ENCODE measurements around the gene RAD51B. TPM values are rescaled to one million over a fixed set of nuclear protein-coding genes. Genes with fewer than 3 reads are reported as not detected.

RAD51B gene
- total RNA-seq, 1 experiment from 2014 or later: 20.0 TPM

GRCh38 chr14:67940486-67941455 is 121.2 kb downstream of the RAD51B start:
- Histone ChIP-seq H3K4me2 (ENCODE audit: low read length) (0 out of 2 replicates have a peak overlapping the region, but pooled peaks have one; percentile 5), H3K27me3 (ENCODE audit: insufficient read depth, low read length) (no peaks in the 10 kb centered on the region), H3K4me3 (replicated peaks in 1 of 2; ENCODE audit: low read depth in 1 of 2, low read length in 2 of 2) (no peak overlapping the region), H3K4me1 (ENCODE audit: control insufficient read depth in 1 of 2, insufficient read depth in 2 of 2, low read length in 2 of 2) (peaks cover 21 to 41% of the 10 kb centered on the region in 2 experiments), H3K27ac (ENCODE audit: low read depth, low read length) (peak overlapping the region; percentile 83), H3K9me2 (ENCODE audit: insufficient read depth) (no peaks in the 10 kb centered on the region), H4K20me1 (ENCODE audit: insufficient read depth) (no peaks in the 10 kb centered on the region), H3K9ac (ENCODE audit: low read length) (no peak overlapping the region), H2AFZ (ENCODE audit: low read depth, low read length, poor library complexity, severe bottlenecking) (no peak overlapping the region), H3K9me3 (ENCODE audit: control insufficient read depth in 1 of 2, insufficient read depth in 1 of 2, low read depth in 1 of 2, low read length in 2 of 2) (no peaks in the 10 kb centered on the region), H3K36me3 (ENCODE audit: control insufficient read depth in 1 of 2, insufficient read depth in 2 of 2, low read length in 2 of 2) (no peaks in the 10 kb centered on the region), H3K79me2 (ENCODE audit: insufficient read depth, low read length) (no peaks in the 10 kb centered on the region)
- ChIA-PET POLR2A (no interaction called here), CTCF (interaction anchor here (1.1 to 1.6 kb wide), 2 partner anchors 884 kb away, joined by 3 to 4 read pairs; no protein-coding TSS in a partner anchor), RAD21 (ENCODE audit: low non-redundant PET in 1 of 2, low total read pairs in 2 of 2, uncharacterized antibody in 2 of 2, unreplicated experiment in 2 of 2) (no interaction called here)
- intact Hi-C loops (cut with micrococcal nuclease): loop anchor here (5.0 to 10.0 kb wide), 4 partner anchors 207 to 524 kb away; no protein-coding TSS in a partner anchor
- TF ChIP-seq TCF7L2 (IDR thresholded peaks at IDR 0.05; ENCODE audit: borderline replicate concordance, extremely low read depth, insufficient read depth, insufficient read length): no peak
- TF ChIP-seq JUND (IDR thresholded peaks at IDR 0.05): no peak
- TF ChIP-seq SRF (IDR thresholded peaks at IDR 0.05; ENCODE audit: low read depth): no peak
- TF ChIP-seq EZH2 (IDR thresholded peaks at IDR 0.05): no peak
- no peak for TF ChIP-seq POLR2AphosphoS5 (IDR thresholded peaks at IDR 0.05; ENCODE audit: low read depth, low read length)
- ATAC-seq (peak; percentile 60; the same call in 1 of the 2 replicates), DNase-seq (ENCODE audit: low read depth, low spot score) (no peak)
- no TSS peak for BruUV-seq (replicated peaks)

GRCh38 chr14:67941456-67942018 is 122.0 kb downstream of the RAD51B start:
- no peak for DNase-seq (ENCODE audit: low read depth, low spot score)
- Histone ChIP-seq H3K9ac (ENCODE audit: low read length) (no peak overlapping the region), H3K36me3 (ENCODE audit: control insufficient read depth in 1 of 2, insufficient read depth in 2 of 2, low read length in 2 of 2) (no peaks in the 10 kb centered on the region), H3K27me3 (ENCODE audit: insufficient read depth, low read length) (no peaks in the 10 kb centered on the region), H2AFZ (ENCODE audit: low read depth, low read length, poor library complexity, severe bottlenecking) (no peak overlapping the region), H3K9me3 (ENCODE audit: control insufficient read depth in 1 of 2, insufficient read depth in 1 of 2, low read depth in 1 of 2, low read length in 2 of 2) (no peaks in the 10 kb centered on the region), H3K4me2 (ENCODE audit: low read length) (0 out of 2 replicates have a peak overlapping the region, but pooled peaks have one; percentile 5), H4K20me1 (ENCODE audit: insufficient read depth) (no peaks in the 10 kb centered on the region), H3K4me3 (replicated peaks in 1 of 2; ENCODE audit: low read depth in 1 of 2, low read length in 2 of 2) (no peak overlapping the region), H3K4me1 (ENCODE audit: control insufficient read depth in 1 of 2, insufficient read depth in 2 of 2, low read length in 2 of 2) (peaks cover 21 to 42% of the 10 kb centered on the region in 2 experiments), H3K27ac (ENCODE audit: low read depth, low read length) (peak overlapping the region; percentile 83), H3K79me2 (ENCODE audit: insufficient read depth, low read length) (no peaks in the 10 kb centered on the region), H3K9me2 (ENCODE audit: insufficient read depth) (no peaks in the 10 kb centered on the region)
- ChIA-PET CTCF (interaction anchor here (0.7 to 1.6 kb wide), 2 partner anchors 7 to 883 kb away, joined by 3 to 4 read pairs; no protein-coding TSS in a partner anchor), RAD21 (ENCODE audit: low non-redundant PET in 1 of 2, low total read pairs in 2 of 2, uncharacterized antibody in 2 of 2, unreplicated experiment in 2 of 2) (no interaction called here), POLR2A (no interaction called here)
- no TSS peak for BruUV-seq (replicated peaks)
- intact Hi-C loops (cut with micrococcal nuclease): loop anchor here (2.0 to 10.0 kb wide), 5 partner anchors 206 to 845 kb away; no protein-coding TSS in a partner anchor
- no peak for TF ChIP-seq EGR1 (IDR thresholded peaks at IDR 0.05; ENCODE audit: low read depth)
- no peak for TF ChIP-seq SRF (IDR thresholded peaks at IDR 0.05; ENCODE audit: low read depth)
- no peak for TF ChIP-seq CBX3 (IDR thresholded peaks at IDR 0.05; ENCODE audit: low read depth)
- no peak for TF ChIP-seq ZFX (IDR thresholded peaks at IDR 0.05)
- no peak for TF ChIP-seq EZH2 (IDR thresholded peaks at IDR 0.05)
- ATAC-seq: peak; percentile 14; the same call in 1 of the 2 replicates

All from HCT116 (cell line).